ENCODE results near the gene SLC46A2.

SLC46A2 gene

GRCh38 chr9:112853882-112854585 is 36.6 kb downstream of the SLC46A2 start:
- H3K4me3 ChIP-seq (ENCODE audit: low read depth, low read length, poor library complexity, severe bottlenecking) = no peak overlapping the region
- no peaks in the 10 kb centered on the region for H3K9me3 ChIP-seq (ENCODE audit: low read length)
- H2AFZ ChIP-seq (ENCODE audit: low read length) = no peak overlapping the region
- H3K4me1 ChIP-seq (ENCODE audit: insufficient read depth, low read length, severe bottlenecking) = peaks cover 15% of the 10 kb centered on the region
- H3K9me2 ChIP-seq (ENCODE audit: low read depth, low read length) = no peaks in the 10 kb centered on the region
- no peaks in the 10 kb centered on the region for H3F3A ChIP-seq (ENCODE audit: insufficient read depth, low read length)
- no peaks in the 10 kb centered on the region for H3K27me3 ChIP-seq (ENCODE audit: insufficient read depth, low read length)
- no peak overlapping the region for H3K4me2 ChIP-seq (ENCODE audit: low read length)
- H3K79me2 ChIP-seq (ENCODE audit: insufficient read depth, low read length) = no peaks in the 10 kb centered on the region
- H3K36me3 ChIP-seq (ENCODE audit: insufficient read depth, low read length) = peaks cover 29% of the 10 kb centered on the region
- H3K9ac ChIP-seq (ENCODE audit: low read length) = no peak overlapping the region
- no peak for TF ChIP-seq EZH2 (IDR thresholded peaks at IDR 0.05; ENCODE audit: borderline replicate concordance, low read length)
- TF ChIP-seq CTCF (IDR thresholded peaks at IDR 0.05; ENCODE audit: low read length) = no peak
- no peak overlapping the region for H3K27ac ChIP-seq (ENCODE audit: low read depth, low read length, poor library complexity, severe bottlenecking)
- no peaks in the 10 kb centered on the region for H4K20me1 ChIP-seq (ENCODE audit: insufficient read depth, low read length)

- peaks cover 29% of the 10 kb centered on the region for H3K36me3 ChIP-seq (ENCODE audit: insufficient read depth, low read length)
- H3K9ac ChIP-seq (ENCODE audit: low read length) = no peak overlapping the region
- no peaks in the 10 kb centered on the region for H3F3A ChIP-seq (ENCODE audit: insufficient read depth, low read length)
- peaks cover 3% of the 10 kb centered on the region for H3K4me1 ChIP-seq (ENCODE audit: insufficient read depth, low read length, severe bottlenecking)
- H3K9me2 ChIP-seq (ENCODE audit: low read depth, low read length) = no peaks in the 10 kb centered on the region
- no peak overlapping the region for H3K27ac ChIP-seq (ENCODE audit: low read depth, low read length, poor library complexity, severe bottlenecking)
- no peaks in the 10 kb centered on the region for H4K20me1 ChIP-seq (ENCODE audit: insufficient read depth, low read length)
- H3K27me3 ChIP-seq (ENCODE audit: insufficient read depth, low read length) = no peaks in the 10 kb centered on the region
- H3K4me3 ChIP-seq (ENCODE audit: low read depth, low read length, poor library complexity, severe bottlenecking) = no peak overlapping the region
- H3K9me3 ChIP-seq (ENCODE audit: low read length) = no peaks in the 10 kb centered on the region
- H3K79me2 ChIP-seq (ENCODE audit: insufficient read depth, low read length) = no peaks in the 10 kb centered on the region
- H3K4me2 ChIP-seq (ENCODE audit: low read length) = no peak overlapping the region
- no peak overlapping the region for H2AFZ ChIP-seq (ENCODE audit: low read length)
- TF ChIP-seq CTCF (IDR thresholded peaks at IDR 0.05; ENCODE audit: low read length) (no peak), EZH2 (IDR thresholded peaks at IDR 0.05; ENCODE audit: borderline replicate concordance, low read length) (no peak)
Measured at GRCh38 chr9:112852741-112853504, 37.8 kb downstream of the SLC46A2 start.

GRCh38 chr9:112850840-112851239 is 39.8 kb downstream of the SLC46A2 start:
- Histone ChIP-seq H3K36me3 (ENCODE audit: insufficient read depth, low read length) (peaks cover 29% of the 10 kb centered on the region), H3F3A (ENCODE audit: insufficient read depth, low read length) (no peaks in the 10 kb centered on the region), H3K9me3 (ENCODE audit: low read length) (no peaks in the 10 kb centered on the region), H3K9ac (ENCODE audit: low read length) (no peak overlapping the region), H3K27ac (ENCODE audit: low read depth, low read length, poor library complexity, severe bottlenecking) (no peak overlapping the region), H3K4me2 (ENCODE audit: low read length) (no peak overlapping the region), H4K20me1 (ENCODE audit: insufficient read depth, low read length) (no peaks in the 10 kb centered on the region), H3K9me2 (ENCODE audit: low read depth, low read length) (no peaks in the 10 kb centered on the region), H2AFZ (ENCODE audit: low read length) (no peak overlapping the region), H3K4me1 (ENCODE audit: insufficient read depth, low read length, severe bottlenecking) (peaks cover under 1% of the 10 kb centered on the region), H3K4me3 (ENCODE audit: low read depth, low read length, poor library complexity, severe bottlenecking) (no peak overlapping the region), H3K79me2 (ENCODE audit: insufficient read depth, low read length) (no peaks in the 10 kb centered on the region), H3K27me3 (ENCODE audit: insufficient read depth, low read length) (no peaks in the 10 kb centered on the region)
- TF ChIP-seq CTCF (IDR thresholded peaks at IDR 0.05; ENCODE audit: low read length) = no peak
- no peak for TF ChIP-seq EZH2 (IDR thresholded peaks at IDR 0.05; ENCODE audit: borderline replicate concordance, low read length)

Data from OCI-LY1 (cell line).